K562 (cell line): ENCODE results near the gene PCDHGB5. TPM values are rescaled to one million over a fixed set of nuclear protein-coding genes. Genes with fewer than 3 reads are reported as not detected.

Experiments
- ATAC-seq: fragments of 200-7000 bp; cut with Tn5 transposase; 3 replicates; pipeline ENCODE4 v1.9.1; 2020; ENCODE audit warnings: moderate library complexity
- BruUV-seq: library from RNA; stranded (reverse); fragments of 400-500 nt; replicated peaks from 2 replicates; lab custom pipeline; 2021; lab: Mats Ljungman, UMichigan
- CTCF ChIA-PET: fragments of 300-600 bp; formaldehyde crosslinking; extraction: SDS; loops from one replicate; lab custom pipeline; 2021; ENCODE audit warnings: low intra/inter-chr PET ratio; lab: Yijun Ruan, JAX
- POLR2A ChIA-PET: fragments of 300-600, 350-650 bp; sonication (Branson Sonifier 250); formaldehyde crosslinking; extraction: SDS; loops from one replicate; lab custom pipeline; 2021; ENCODE audit warnings: antibody characterized with exemption, inconsistent platforms; lab: Yijun Ruan, JAX
- DNase-seq, 4 experiments: peaks; one replicate each; pipeline versions ENCODE4 v3.0.0 to v3.0.0-alpha.2; 2011 to 2018; ENCODE audit warnings: low spot score in 3 of 4, mixed read lengths in 3 of 4; ENCODE audit errors: extremely low read depth in 1 of 4
- FAIRE-seq: peaks from 2 replicates; lab custom pipeline; 2011; peaks lifted over from hg19 to GRCh38; lab: Jason Lieb, UNC
- H2AFZ ChIP-seq: 2 replicates; pipeline ENCODE4 v1.6.0; 2011; ENCODE audit warnings: low read depth, low read length, control low read depth, inconsistent platforms
- H3K27ac ChIP-seq: fragments of 200-600 bp; 3 replicates; pipeline ENCODE4 v1.8.0; 2011; ENCODE audit warnings: low read depth, mild to moderate bottlenecking, control low read depth, inconsistent platforms, low read length, moderate library complexity, mixed read lengths; ENCODE audit errors: extremely low read depth
- H3K27me3 ChIP-seq, 2 experiments: fragments of 300-600 bp in 1 of 2; 2 replicates in 1 of 2; 3 replicates in 1 of 2; pipeline versions ENCODE4 v1.6.0 to v1.8.0; 2011; ENCODE audit warnings: inconsistent platforms in 2 of 2, low read length in 2 of 2, mild to moderate bottlenecking in 1 of 2, mixed read lengths in 1 of 2, moderate library complexity in 1 of 2; ENCODE audit not compliant: control insufficient read depth in 2 of 2, insufficient read depth in 2 of 2
- H3K36me3 ChIP-seq: fragments of 300-600 bp; 3 replicates; pipeline ENCODE4 v1.8.0; 2011; ENCODE audit warnings: mild to moderate bottlenecking, low read length, inconsistent platforms; ENCODE audit not compliant: control insufficient read depth, insufficient read depth
- H3K4me1 ChIP-seq, 2 experiments: fragments of 200-600 bp in 1 of 2; replicated peaks in 1 of 2; 2 replicates in 1 of 2; 3 replicates in 1 of 2; pipeline versions ENCODE4 v1.5.1 to v1.8.0; 2011; ENCODE audit warnings: inconsistent platforms in 2 of 2, low read length in 2 of 2, mild to moderate bottlenecking in 1 of 2, mixed read lengths in 1 of 2, moderate library complexity in 1 of 2; ENCODE audit not compliant: control insufficient read depth in 2 of 2, insufficient read depth in 2 of 2
- H3K4me2 ChIP-seq: 2 replicates; pipeline ENCODE4 v1.6.1; 2011; ENCODE audit warnings: low read length, control low read depth, inconsistent platforms, mixed read lengths; ENCODE audit not compliant: insufficient read depth
- H3K4me3 ChIP-seq: fragments of 200-600 bp; sonication (generic), shearing (Covaris generic); 2 replicates; pipeline ENCODE4 v1.5.1; 2016; ENCODE audit warnings: control low read depth, inconsistent platforms
- H3K79me2 ChIP-seq: fragments of 200-600 bp; 3 replicates; pipeline ENCODE4 v1.8.0; 2011; ENCODE audit warnings: low read length, inconsistent platforms; ENCODE audit not compliant: control insufficient read depth, insufficient read depth
- H3K9ac ChIP-seq, 2 experiments: 2 replicates each; pipeline versions ENCODE4 v1.6.0 to v1.6.1; 2011; ENCODE audit warnings: low read depth in 2 of 2, low read length in 2 of 2, control low read depth in 1 of 2, inconsistent platforms in 1 of 2, mild to moderate bottlenecking in 1 of 2, mixed read lengths in 1 of 2; ENCODE audit not compliant: insufficient read depth in 1 of 2
- H3K9me1 ChIP-seq: one replicate; pipeline ENCODE4 v1.6.0; 2011; ENCODE audit warnings: inconsistent platforms, mild to moderate bottlenecking, low read length, moderate library complexity; ENCODE audit not compliant: control insufficient read depth, insufficient read depth
- H3K9me3 ChIP-seq: replicated peaks from 2 replicates; pipeline ENCODE4 v1.5.1; 2011; ENCODE audit warnings: low read depth, low read length, inconsistent platforms; ENCODE audit not compliant: control insufficient read depth, insufficient read depth
- H4K20me1 ChIP-seq: replicated peaks from 2 replicates; pipeline ENCODE4 v1.6.1; 2011; ENCODE audit warnings: low read length, inconsistent platforms, mixed read lengths; ENCODE audit not compliant: control insufficient read depth, insufficient read depth
- CBFA2T2 ChIP-seq: fragments of 450-650 bp; conservative IDR thresholded peaks from 2 replicates; pipeline ENCODE4 v1.6.1; 2017; ENCODE audit warnings: mild to moderate bottlenecking
- ETV5 ChIP-seq: sonication (generic); formaldehyde crosslinking; IDR thresholded peaks from 2 replicates; pipeline ENCODE4 v1.4.0; 2020; ENCODE audit warnings: low read depth, mild to moderate bottlenecking, missing genetic modification reagents
- HES1 ChIP-seq: fragments of 450-650 bp; IDR thresholded peaks from 2 replicates; pipeline ENCODE4 v1.6.1; 2016; ENCODE audit warnings: low read depth, mild to moderate bottlenecking, moderate library complexity
- HMGN3 ChIP-seq: IDR thresholded peaks from 2 replicates; pipeline ENCODE4 v1.6.1; 2011; ENCODE audit warnings: borderline replicate concordance, low read depth, mild to moderate bottlenecking, mixed read lengths, low read length; ENCODE audit not compliant: insufficient read length; ENCODE audit errors: extremely low read depth
- HNRNPL ChIP-seq: fragments of 200-400 bp; formaldehyde crosslinking; IDR thresholded peaks from 2 replicates; pipeline ENCODE4 v1.6.1; 2017; ENCODE audit warnings: low read depth, mild to moderate bottlenecking, low read length
- KDM2B ChIP-seq: fragments of 250-450 bp; sonication (Bioruptor Pico); IDR thresholded peaks from 2 replicates; pipeline ENCODE4 v1.8.0; 2021; ENCODE audit warnings: mild to moderate bottlenecking, moderate library complexity
- MXI1 ChIP-seq: IDR thresholded peaks from 2 replicates; pipeline ENCODE4 v1.6.1; 2011; ENCODE audit warnings: low read depth, mild to moderate bottlenecking, improper control_type of control experiment, low read length
- NFRKB ChIP-seq: fragments of 450-650 bp; IDR thresholded peaks from 2 replicates; pipeline ENCODE4 v1.6.1; 2016; ENCODE audit warnings: low read depth
- RBM15 ChIP-seq: fragments of 200-400 bp; formaldehyde crosslinking; IDR thresholded peaks from 2 replicates; pipeline ENCODE4 v1.6.1; 2018; ENCODE audit warnings: mild to moderate bottlenecking, low read length, moderate library complexity; ENCODE audit not compliant: insufficient read depth
- RUNX1 ChIP-seq: sonication (generic); IDR thresholded peaks from 2 replicates; pipeline ENCODE4 v1.6.1; 2016; ENCODE audit warnings: antibody characterized with exemption, low read depth
- SFPQ ChIP-seq: fragments of 200-400 bp; formaldehyde crosslinking; IDR thresholded peaks from 2 replicates; pipeline ENCODE4 v1.6.1; 2017; ENCODE audit warnings: mild to moderate bottlenecking, low read depth, low read length, moderate library complexity
- SRSF3 ChIP-seq: fragments of 200-400 bp; formaldehyde crosslinking; IDR thresholded peaks from 2 replicates; pipeline ENCODE4 v1.6.1; 2016; ENCODE audit warnings: mild to moderate bottlenecking, low read length, moderate library complexity; ENCODE audit not compliant: insufficient read depth
- ZFP30 ChIP-seq: fragments of 250-450 bp; sonication (Bioruptor Pico); IDR thresholded peaks from 2 replicates; pipeline ENCODE4 v1.8.0; 2022; ENCODE audit warnings: moderate library complexity, mild to moderate bottlenecking, inconsistent platforms, borderline replicate concordance
- ZNF165 ChIP-seq: fragments of 250-450 bp; sonication (Bioruptor Pico); IDR thresholded peaks from 2 replicates; pipeline ENCODE4 v1.4.0; 2020; ENCODE audit warnings: borderline replicate concordance
- ZNF398 ChIP-seq: fragments of 250-450 bp; sonication (Bioruptor Pico); IDR thresholded peaks from 2 replicates; pipeline ENCODE4 v1.8.0; 2021; ENCODE audit warnings: moderate library complexity, mild to moderate bottlenecking, inconsistent platforms
- WGBS: fragments of 100-300 bp; shearing (Covaris generic); methylation state at CpG from one replicate; pipeline ENCODE4 v1.1.6; 2016; ENCODE audit warnings: low coverage, mixed read lengths; ENCODE audit not compliant: insufficient coverage; ENCODE audit errors: missing lambda C conversion rate; 5-methylcytosine and 5-hydroxymethylcytosine counted together
- in situ Hi-C: fragments of 300-500 bp; cut with MboI; formaldehyde crosslinking; loops from 4 replicates; pipeline ENCODE4 v1.15.0; 2018; ENCODE audit warnings: inconsistent platforms, mixed read lengths
- intact Hi-C: fragments of 100-400 bp; cut with micrococcal nuclease; formaldehyde crosslinking; loops from 2 replicates; pipeline ENCODE4 v1.14.2; 2022
- polyA plus RNA-seq, 8 experiments: library from polyadenylated mRNA; depleted of rRNA in 4 of 8; stranded (reverse) in 5 of 8; unstranded in 3 of 8; fragments of >200 nt; fragmentation: Nextera tagmentation in 2 of 8; fragmentation: Illumina TruSeq in 1 of 8; extraction: Ambion mirVana in 2 of 8; extraction: Trizol in 1 of 8; gene quantifications; 2 replicates each; pipeline versions ENCODE4 v1.2.1 to v1.2.3, GENCODE V29; 2011 to 2014; ENCODE audit warnings: inconsistent platforms in 1 of 8, missing spikeins in 1 of 8
- total RNA-seq, 7 experiments: library from RNA; depleted of rRNA in 6 of 7; stranded (reverse); fragments of >200 nt in 6 of 7; fragmentation: Illumina TruSeq in 2 of 7; extraction: Trizol in 2 of 7; gene quantifications; 2 replicates each; pipeline versions ENCODE4 v1.2.1 to v1.2.3, GENCODE V29; 2011 to 2021; ENCODE audit warnings: low replicate concordance in 1 of 7

PCDHGB5 gene
- total and polyA plus RNA-seq, 9 of the 15 experiments (the other 6 are each of a cell fraction or from before 2014, with no cell fraction given), result 0.05 to 0.29 (median 0.12) TPM; not detected in 2

DNA sequence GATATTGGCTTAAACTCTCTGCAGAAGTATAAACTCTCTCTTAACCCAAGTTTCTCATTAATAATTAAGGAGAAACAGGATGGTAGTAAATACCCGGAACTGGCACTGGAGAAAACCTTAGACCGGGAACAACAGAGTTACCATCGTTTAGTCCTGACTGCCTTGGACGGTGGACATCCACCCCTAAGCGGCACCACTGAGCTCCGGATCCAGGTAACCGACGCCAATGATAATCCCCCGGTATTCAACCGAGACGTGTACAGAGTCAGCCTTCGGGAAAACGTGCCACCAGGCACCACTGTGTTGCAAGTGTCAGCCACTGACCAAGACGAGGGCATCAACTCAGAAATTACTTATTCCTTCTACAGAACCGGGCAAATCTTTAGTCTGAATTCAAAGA, 861 bp downstream of the PCDHGB5 start:
- DNase-seq, result no peak
- in situ Hi-C loops (no loop called here), intact Hi-C loops (no loop called here)
- ATAC-seq, result no peak
- ChIA-PET CTCF (no interaction called here), POLR2A (interaction anchor here (1.1 kb wide), 1 partner anchor 8 kb away, joined by 3 read pairs; no protein-coding TSS in a partner anchor)
- Histone ChIP-seq H3K4me2 (no peak overlapping the region), H2AFZ (no peak overlapping the region), H3K27me3 (peaks cover 0 to 33% of the 10 kb centered on the region in 2 experiments; a peak in 4 of 5 replicates), H3K36me3 (no peaks in the 10 kb centered on the region), H3K9me1 (no peaks in the 10 kb centered on the region), H3K9ac (no peak overlapping the region), H3K27ac (no peak overlapping the region), H4K20me1 (no peaks in the 10 kb centered on the region), H3K4me3 (no peak overlapping the region), H3K79me2 (no peaks in the 10 kb centered on the region), H3K4me1 (peaks cover 0 to 11% of the 10 kb centered on the region in 2 experiments; a peak in 3 of 5 replicates), H3K9me3 (peaks cover 2% of the 10 kb centered on the region; the same call in 1 of the 2 replicates)
- WGBS, result 4% methylated on average over 15 of the region's 15 CpGs
- FAIRE-seq, result no peak
- BruUV-seq, result no TSS peak
- TF ChIP-seq SFPQ, result no peak
- no peak for TF ChIP-seq KDM2B (CRISPR knock-in tag)
- TF ChIP-seq ZNF398 (CRISPR knock-in tag), result no peak
- no peak for TF ChIP-seq MXI1
- TF ChIP-seq ETV5 (CRISPR knock-in tag), result no peak
- TF ChIP-seq HMGN3, result no peak
- TF ChIP-seq RUNX1, result no peak
- TF ChIP-seq SRSF3, result no peak
- no peak for TF ChIP-seq HNRNPL
- no peak for TF ChIP-seq ZNF165 (CRISPR knock-in tag)
- no peak for TF ChIP-seq RBM15
- TF ChIP-seq NFRKB, result no peak
- no peak for TF ChIP-seq HES1
- TF ChIP-seq ZFP30 (CRISPR knock-in tag), result no peak
- TF ChIP-seq CBFA2T2, result no peak
